ENCODE results near the gene PSMG1. TPM values are rescaled to one million over a fixed set of nuclear protein-coding genes. Genes with fewer than 3 reads are reported as not detected.

Gene PSMG1
- total RNA-seq, 4 donors from 2014 or later, result 17.5 to 42.0 (median 26.4) TPM

DNA sequence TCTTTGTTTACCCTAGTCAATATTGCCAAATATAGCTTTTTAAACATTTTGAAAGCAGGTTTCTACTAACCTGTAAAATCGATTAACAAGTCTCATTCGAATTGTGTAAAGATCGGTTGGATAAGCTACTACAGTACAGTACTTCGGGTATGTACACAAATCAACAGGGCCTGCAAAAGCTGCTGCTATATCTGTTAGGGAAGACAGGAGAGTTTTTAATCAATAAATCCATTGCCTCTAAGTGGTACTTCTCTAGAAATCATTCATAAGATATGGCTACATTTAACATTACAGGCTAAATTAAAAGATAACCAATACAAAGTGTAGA is 34.8 kb upstream of the PSMG1 start:
- ATAC-seq (ENCODE audit: low FRiP score) (no peak), DNase-seq (ENCODE audit: low spot score) (no peak)
- TF ChIP-seq, protein P1, sequence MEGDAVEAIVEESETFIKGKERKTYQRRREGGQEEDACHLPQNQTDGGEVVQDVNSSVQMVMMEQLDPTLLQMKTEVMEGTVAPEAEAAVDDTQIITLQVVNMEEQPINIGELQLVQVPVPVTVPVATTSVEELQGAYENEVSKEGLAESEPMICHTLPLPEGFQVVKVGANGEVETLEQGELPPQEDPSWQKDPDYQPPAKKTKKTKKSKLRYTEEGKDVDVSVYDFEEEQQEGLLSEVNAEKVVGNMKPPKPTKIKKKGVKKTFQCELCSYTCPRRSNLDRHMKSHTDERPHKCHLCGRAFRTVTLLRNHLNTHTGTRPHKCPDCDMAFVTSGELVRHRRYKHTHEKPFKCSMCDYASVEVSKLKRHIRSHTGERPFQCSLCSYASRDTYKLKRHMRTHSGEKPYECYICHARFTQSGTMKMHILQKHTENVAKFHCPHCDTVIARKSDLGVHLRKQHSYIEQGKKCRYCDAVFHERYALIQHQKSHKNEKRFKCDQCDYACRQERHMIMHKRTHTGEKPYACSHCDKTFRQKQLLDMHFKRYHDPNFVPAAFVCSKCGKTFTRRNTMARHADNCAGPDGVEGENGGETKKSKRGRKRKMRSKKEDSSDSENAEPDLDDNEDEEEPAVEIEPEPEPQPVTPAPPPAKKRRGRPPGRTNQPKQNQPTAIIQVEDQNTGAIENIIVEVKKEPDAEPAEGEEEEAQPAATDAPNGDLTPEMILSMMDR (IDR thresholded peaks at IDR 0.05), result no peak

DNA sequence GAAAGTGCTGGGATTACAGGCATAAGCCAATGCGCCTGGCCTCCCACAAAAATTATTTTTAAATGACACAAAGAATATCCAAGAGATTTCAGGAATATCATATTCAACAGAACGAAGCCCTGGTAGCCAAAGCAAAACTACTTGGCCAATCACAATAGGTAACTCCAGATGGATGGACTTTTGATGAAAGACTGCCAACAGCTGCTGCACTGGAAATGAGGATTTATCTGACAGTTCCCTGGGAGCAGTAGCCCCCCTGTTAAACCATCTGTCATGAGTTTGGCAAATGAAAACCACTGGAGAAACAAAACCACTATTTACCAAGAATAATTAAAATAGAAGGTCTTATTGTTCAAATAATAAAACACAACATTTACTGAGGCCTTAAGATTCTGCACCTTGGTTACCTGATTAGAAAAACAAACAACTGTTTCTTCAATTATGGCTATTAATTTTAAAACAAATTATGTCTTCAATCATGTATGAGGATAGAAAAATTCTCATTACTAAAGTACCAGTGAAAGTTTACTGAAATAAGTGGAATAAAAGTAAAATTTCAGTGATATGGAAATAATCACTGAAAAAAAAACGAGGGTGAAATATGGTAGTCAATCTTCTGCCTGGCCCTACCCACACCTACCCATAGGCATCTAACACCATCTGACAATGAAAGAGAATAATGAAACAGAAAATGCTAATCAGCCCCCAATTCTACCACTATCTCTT is 34.3 kb upstream of the PSMG1 start:
- DNase-seq (ENCODE audit: low spot score) (no peak), ATAC-seq (ENCODE audit: low FRiP score) (no peak)
- TF ChIP-seq, protein P1 (IDR thresholded peaks at IDR 0.05), result no peak

DNA sequence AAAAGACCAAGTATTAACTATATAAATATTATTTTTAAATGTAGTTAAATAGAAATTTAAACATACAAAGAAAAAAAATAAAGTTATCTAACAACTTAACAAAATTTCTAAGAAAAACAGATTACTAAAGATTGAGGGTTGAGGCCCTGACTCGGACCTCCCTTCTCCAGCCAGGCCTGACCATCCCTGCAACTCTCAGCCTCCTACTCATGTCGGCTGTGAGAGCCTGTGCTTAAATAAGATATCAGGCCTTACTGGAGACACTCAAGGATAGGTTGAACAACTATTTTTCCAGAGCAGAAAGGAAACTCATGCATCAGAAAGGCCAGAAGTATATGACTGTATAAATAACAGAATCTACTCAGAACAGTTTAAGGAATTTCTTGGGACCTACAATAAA is 33.0 kb upstream of the PSMG1 start:
- DNase-seq (ENCODE audit: low spot score), result no peak
- TF ChIP-seq, protein P1 (IDR thresholded peaks at IDR 0.05), result no peak
- no peak for ATAC-seq (ENCODE audit: low FRiP score)

DNA sequence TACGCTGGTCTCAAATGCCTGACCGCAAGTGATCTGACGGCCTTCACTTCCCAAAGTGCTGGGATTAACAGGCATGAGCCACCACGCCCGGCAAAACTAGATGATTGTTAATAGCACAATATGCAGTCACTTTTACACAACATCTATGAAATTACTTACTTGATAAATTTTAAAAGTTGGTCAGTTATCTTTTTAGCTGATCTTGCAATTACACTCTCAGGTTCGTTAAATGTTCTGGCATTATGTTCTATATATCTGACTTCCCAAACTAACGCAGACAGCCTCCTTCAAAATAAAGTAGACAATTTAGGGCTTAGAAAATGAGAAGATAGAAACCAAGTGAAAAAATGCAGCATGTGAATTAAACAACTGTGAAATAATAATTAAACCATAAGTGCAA is 31.8 kb upstream of the PSMG1 start:
- ATAC-seq (ENCODE audit: low FRiP score) (no peak), DNase-seq (ENCODE audit: low spot score) (no peak)
- TF ChIP-seq, protein P1 (IDR thresholded peaks at IDR 0.05), result no peak

DNA sequence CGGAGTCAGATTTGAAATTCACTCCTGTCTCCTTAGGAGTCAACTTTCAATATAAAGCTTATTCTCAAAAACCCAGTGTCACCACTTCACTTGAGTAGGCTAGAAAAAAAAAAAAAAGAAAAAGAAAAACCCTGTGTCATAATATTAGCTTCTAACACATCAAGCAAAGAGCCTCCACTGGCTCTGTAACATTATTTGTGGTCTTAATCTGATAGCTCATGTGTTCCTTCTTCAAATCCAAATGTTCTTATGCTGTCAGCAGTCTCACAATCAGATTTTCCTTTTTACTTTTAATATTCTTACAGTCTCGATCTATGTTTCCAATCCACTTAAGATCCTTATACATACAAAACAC is 26.1 kb upstream of the PSMG1 start:
- TF ChIP-seq, protein P1 (IDR thresholded peaks at IDR 0.05), result no peak
- DNase-seq (ENCODE audit: low spot score), result no peak
- no peak for ATAC-seq (ENCODE audit: low FRiP score)

DNA sequence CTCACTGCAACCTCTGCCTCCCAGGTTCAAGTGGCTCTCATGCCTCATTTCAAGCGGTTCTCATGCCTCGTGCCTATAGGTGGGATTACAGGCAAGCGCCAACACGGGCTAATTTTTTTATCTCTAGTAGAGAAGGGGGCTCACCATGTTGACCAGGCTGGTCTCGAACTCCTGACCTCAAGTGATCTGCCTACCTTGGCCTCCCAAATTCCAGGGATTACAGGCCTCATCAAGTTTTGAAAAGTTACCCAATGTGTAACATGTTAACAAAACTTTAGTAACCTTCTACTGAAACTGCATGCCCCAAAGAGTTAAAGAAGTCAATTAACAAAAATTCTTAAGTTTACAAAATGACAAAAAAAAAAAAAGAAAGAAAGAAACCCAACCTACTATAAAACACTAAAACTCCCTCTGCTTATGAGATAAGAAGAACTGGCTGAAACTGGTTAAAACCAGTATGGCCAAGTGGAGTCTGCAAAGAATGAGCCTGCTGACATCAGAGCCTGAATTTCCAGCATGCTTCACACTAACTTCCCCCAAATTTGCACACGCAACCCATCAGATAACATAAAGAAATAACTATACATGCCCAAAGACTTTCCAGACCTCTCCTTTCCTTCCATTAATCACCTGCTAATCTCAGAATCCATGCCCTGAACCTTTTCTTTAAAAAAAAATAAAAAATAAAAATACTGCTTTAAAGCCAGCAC is 25.5 kb upstream of the PSMG1 start:
- DNase-seq (ENCODE audit: low spot score) (no peak), ATAC-seq (ENCODE audit: low FRiP score) (no peak)
- TF ChIP-seq, protein P1 (IDR thresholded peaks at IDR 0.05), result no peak

DNA sequence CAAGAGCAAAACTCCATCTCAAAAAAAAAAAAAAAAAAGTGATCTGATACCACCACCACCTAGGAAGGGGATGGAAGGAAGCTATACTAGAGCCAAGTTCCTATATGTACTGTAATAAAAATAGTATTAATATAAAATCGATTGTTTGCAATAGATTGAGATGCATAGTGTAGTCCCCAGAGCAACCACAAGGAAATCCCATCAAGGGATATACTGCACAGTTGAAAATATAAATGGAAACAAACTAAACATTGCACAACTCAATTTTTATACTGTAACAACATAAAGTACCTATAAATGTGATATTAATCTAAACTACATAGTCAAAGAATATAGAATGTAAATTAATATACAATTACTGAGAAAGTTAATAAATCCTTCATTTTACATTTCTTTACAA is 20.9 kb upstream of the PSMG1 start:
- DNase-seq (ENCODE audit: low spot score) (no peak), ATAC-seq (ENCODE audit: low FRiP score) (no peak)
- TF ChIP-seq, protein P1 (IDR thresholded peaks at IDR 0.05), result no peak

Measured in omental fat pad (tissue), 4 donors.